Motor neuron (in vitro differentiated cells): ENCODE measurements around the gene SLK. TPM values are rescaled to one million over a fixed set of nuclear protein-coding genes. Genes with fewer than 3 reads are reported as not detected.
A peak's percentile ranks its signal among the peaks of the same experiment; 100 is the strongest.

ENCODE experiments used
- ATAC-seq, 8 experiments: fragments of 200-7000 bp; cut with Tn5 transposase; replicated peaks in 6 of 8; 2 replicates each; pipeline ENCODE4 v1.8.0; 2021; ENCODE audit warnings: mild to moderate bottlenecking in 8 of 8, moderate library complexity in 8 of 8
- H3K27ac ChIP-seq, 2 donors: fragments of 250-450 bp; sonication (Bioruptor Pico); 2 replicates each; pipeline ENCODE4 v1.9.0; 2021; ENCODE audit warnings: antibody characterized with exemption in 2 of 2, mild to moderate bottlenecking in 2 of 2, moderate library complexity in 1 of 2
- H3K4me1 ChIP-seq, 2 donors: fragments of 250-450 bp; sonication (Bioruptor Pico); replicated peaks in 1 of 2; 2 replicates each; pipeline ENCODE4 v1.6.1; 2021; ENCODE audit warnings: antibody characterized with exemption in 2 of 2, mild to moderate bottlenecking in 2 of 2, moderate library complexity in 1 of 2
- H3K4me3 ChIP-seq, 5 donors: fragments of 250-450 bp; sonication (Bioruptor Pico); 2 replicates each; pipeline ENCODE4 v1.9.0; 2021; ENCODE audit warnings: antibody characterized with exemption in 5 of 5, mild to moderate bottlenecking in 5 of 5, moderate library complexity in 4 of 5
- WGBS, 10 experiments: fragments of 450-650 bp; shearing (Covaris generic); methylation state at CpG; one replicate each; pipeline ENCODE4 v1.0.0; 2022; 5-methylcytosine and 5-hydroxymethylcytosine counted together
- in situ Hi-C, 9 experiments: fragments of 400-800 bp; cut with MboI; loops; one replicate each; pipeline ENCODE4 v1.15.0; 2021; ENCODE audit warnings: low sequenced_read_pairs in 9 of 9, low pct_unique_long_range_greater_than_20kb in 2 of 9; ENCODE audit not compliant: unreplicated experiment in 9 of 9
- total RNA-seq, 8 experiments: library from RNA; unstranded; fragments of 300-600 nt; gene quantifications; 2 replicates each; pipeline versions ENCODE4 v1.2.3 to v1.2.4, GENCODE V29; 2022

The SLK gene
- total RNA-seq, 8 experiments from 2014 or later: 15.1 to 82.9 (median 28.8) TPM

DNA sequence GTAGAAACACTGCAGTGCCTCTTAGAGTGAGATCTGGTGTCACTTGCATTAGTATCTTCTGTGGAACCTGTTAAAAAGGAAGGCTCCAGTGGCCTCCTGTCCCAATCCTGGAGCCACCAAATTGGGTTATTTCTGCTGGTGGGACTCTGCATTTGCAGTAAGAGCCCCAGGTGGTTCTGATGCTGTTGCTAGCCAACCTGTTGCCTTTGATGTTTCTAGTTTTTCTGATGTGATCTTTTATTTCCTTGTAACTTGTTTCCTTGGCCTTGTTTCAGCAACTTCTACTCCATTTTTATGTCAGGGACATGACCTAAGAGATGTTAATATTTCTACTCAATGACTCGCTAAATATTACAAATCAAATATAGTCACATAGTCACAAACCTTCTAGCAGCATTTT is 36.5 kb upstream of the SLK start:
- WGBS, 10 experiments: 80 to 100% (median 100%) methylated on average over 1 of the region's 1 CpG; no CpG with 5 or more reads in 5 of the 10 experiments
- in situ Hi-C loops: no loop called here
- ATAC-seq: no peak
- Histone ChIP-seq H3K4me1 (peaks cover 10 to 29% of the 10 kb centered on the region in 2 donors), H3K27ac (no peak overlapping the region), H3K4me3 (no peak overlapping the region)

DNA sequence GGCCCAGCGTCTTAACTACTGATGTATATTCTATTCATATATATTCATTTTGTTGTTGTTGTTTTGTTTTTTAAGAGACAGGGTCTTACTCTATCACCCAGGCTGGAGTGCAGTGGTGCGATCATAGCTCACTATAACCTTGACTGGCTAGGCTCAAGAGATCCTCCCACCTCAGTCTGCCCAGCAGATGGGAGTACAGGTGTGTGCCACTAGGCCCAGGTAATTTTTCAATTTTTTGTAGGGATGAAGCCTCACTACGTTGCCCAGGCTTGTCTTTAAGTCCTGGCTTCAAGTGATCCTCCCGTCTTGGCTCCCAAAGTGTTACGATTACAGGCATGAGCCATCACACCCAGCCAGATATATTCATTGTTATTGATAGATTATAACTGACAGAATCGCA is 36.1 kb upstream of the SLK start:
- Histone ChIP-seq H3K4me3 (no peak overlapping the region), H3K4me1 (peaks cover 10 to 29% of the 10 kb centered on the region in 2 donors), H3K27ac (no peak overlapping the region)
- no peak for ATAC-seq
- in situ Hi-C loops: no loop called here
- 80 to 100% (median 98%) methylated on average over 1 to 6 of the region's 6 CpGs; no CpG with 5 or more reads in 2 of the 10 experiments for WGBS, 10 experiments

DNA sequence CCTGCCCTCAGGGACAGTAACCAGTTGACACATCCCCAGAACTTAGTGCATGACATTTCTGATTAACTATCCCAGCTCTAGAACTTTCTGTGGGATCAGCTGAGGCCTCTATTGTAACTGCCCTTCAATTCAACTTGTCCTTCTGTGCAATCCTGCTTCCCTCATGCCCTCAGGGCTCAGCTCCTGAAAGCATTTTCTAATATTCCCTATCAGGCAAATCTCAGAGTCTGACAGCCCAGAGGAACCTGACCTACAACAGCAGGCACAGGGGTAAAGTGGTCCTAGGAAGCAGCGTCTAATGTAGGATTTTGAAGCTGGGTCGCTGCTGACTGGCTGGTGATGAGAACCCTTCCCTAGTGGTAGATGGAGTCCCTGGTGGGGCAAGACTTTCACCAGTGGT is 35.3 kb upstream of the SLK start:
- in situ Hi-C loops: no loop called here
- ATAC-seq: no peak
- Histone ChIP-seq H3K4me3 (no peak overlapping the region), H3K4me1 (peaks cover 10 to 29% of the 10 kb centered on the region in 2 donors), H3K27ac (no peak overlapping the region)
- WGBS, 10 experiments: 100% methylated on average over 1 to 2 of the region's 2 CpGs; no CpG with 5 or more reads in 6 of the 10 experiments

DNA sequence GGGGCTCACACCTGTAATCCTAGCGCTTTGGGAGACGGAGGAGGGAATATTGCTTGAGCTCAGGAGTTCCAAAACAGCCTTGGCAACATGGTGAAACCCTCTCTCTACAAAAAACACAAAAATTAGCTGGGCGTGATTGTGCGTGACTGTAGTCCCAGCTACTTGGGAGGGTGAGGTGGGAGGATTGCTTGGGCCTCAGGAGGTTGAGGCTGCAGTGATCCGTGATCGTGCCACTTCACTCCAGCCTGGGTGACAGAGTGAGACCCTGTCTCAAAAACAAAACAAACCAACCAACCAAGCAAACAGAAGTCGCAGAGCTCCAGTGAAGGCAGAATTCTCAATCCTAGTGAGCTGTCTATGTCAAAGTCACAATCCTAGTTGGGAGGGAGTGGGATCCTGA is 34.7 kb upstream of the SLK start:
- Histone ChIP-seq H3K4me3 (no peak overlapping the region), H3K4me1 (peaks cover 10 to 29% of the 10 kb centered on the region in 2 donors), H3K27ac (no peak overlapping the region)
- 93 to 100% (median 100%) methylated on average over 1 to 3 of the region's 7 CpGs; no CpG with 5 or more reads in 3 of the 10 experiments for WGBS, 10 experiments
- in situ Hi-C loops: no loop called here
- no peak for ATAC-seq

DNA sequence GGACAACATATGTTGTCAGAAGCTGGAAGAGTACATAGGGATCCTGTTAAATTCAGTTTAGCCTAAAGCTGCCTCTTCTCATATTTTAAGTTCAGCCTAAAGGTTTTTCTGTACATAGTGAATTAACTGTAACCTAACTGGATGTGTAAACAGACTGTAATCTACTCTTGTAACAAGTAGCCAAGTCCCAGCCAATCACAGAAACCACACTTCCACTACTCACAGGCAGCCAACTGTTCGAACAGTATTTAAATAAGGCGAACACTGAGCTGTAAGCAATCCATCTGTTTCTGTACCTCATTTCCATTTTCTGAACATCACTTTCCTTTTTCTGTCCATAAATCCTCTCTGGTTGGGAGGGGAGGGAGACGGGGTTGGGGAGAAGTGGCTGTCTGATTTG is 34.0 kb upstream of the SLK start:
- H3K27ac ChIP-seq: no peak overlapping the region
- ATAC-seq: peak in 2 of 8 experiments; percentile 36 to 44
- peaks cover 10 to 29% of the 10 kb centered on the region in 2 donors for H3K4me1 ChIP-seq
- in situ Hi-C loops: no loop called here
- 32 to 80% (median 33%) methylated on average over 1 to 3 of the region's 3 CpGs; no CpG with 5 or more reads in 5 of the 10 experiments for WGBS, 10 experiments
- H3K4me3 ChIP-seq: no peak overlapping the region

DNA sequence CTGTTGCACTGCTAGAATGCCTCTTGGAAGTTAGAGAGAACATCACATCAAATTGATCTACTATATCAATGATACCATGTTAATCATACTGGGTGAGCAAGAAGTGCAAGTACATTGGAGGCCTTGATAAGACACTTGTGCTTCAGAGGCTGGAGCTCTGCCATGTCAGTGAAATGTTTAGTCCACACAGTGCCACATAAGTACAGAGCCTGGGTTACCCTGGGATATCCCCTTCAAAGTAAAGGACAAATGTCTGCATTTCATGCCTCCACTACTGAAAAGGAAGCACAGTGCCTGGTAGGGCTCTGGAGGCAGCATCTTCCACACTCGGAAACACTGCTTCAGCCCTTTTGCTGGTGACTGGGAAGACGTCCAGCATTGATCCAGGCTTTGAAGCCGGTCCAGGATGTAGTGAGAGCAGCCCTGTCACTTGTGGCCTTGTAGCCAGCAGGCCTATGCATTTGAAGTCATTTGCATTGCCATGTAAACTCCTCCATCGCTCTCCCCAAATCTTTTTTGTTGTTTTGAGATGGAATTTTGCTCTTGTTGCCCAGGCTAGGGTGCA is 33.3 kb upstream of the SLK start:
- 60 to 85% (median 77%) methylated on average over 1 to 4 of the region's 4 CpGs; no CpG with 5 or more reads in 6 of the 10 experiments for WGBS, 10 experiments
- no peak for ATAC-seq
- Histone ChIP-seq H3K4me1 (peaks cover 10 to 23% of the 10 kb centered on the region in 2 donors), H3K27ac (no peak overlapping the region), H3K4me3 (no peak overlapping the region)
- in situ Hi-C loops: no loop called here

DNA sequence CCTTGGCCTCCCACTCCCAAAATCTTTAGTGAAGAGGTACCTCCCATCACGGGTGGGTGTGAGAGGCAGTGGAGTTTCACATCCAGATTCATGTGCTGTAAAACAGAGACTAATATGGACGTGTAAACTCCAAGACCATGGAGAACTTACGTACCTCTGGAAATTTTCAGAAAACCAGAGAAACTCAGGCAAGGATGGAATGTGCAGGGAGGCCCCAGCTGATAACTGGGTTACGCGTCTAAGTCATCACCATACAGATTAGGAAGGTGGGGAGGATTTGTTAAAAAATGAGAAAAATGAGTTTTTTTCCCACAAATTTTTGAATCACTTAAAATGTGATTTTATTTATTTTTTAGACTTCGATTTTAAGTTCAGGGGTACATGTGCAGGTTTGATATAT is 32.6 kb upstream of the SLK start:
- H3K4me1 ChIP-seq: peaks cover 10 to 17% of the 10 kb centered on the region in 2 donors
- in situ Hi-C loops: no loop called here
- 54 to 100% (median 87%) methylated on average over 1 to 6 of the region's 6 CpGs for WGBS, 10 experiments
- no peak for ATAC-seq
- no peak overlapping the region for H3K27ac ChIP-seq
- no peak overlapping the region for H3K4me3 ChIP-seq

DNA sequence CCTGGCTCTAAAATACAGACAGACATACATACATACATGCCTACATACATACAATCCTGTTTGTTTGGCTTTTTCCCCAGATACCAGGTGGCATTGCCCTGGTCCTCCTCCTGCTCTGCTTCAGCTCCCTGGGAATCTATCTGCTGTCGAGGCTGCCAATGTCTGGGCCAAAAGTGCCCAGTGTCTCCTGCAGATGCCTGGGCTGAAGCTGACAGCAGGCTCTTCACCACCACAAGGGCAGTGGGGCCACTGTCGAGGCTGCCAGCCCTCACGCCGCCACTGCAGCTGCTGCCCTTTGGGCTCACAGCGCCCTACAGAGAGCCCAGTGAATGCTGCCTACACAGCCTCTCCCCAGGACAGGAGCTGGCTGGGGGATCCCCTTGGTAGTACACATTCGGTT is 30.9 kb upstream of the SLK start:
- in situ Hi-C loops: no loop called here
- no peak overlapping the region for H3K4me3 ChIP-seq
- WGBS, 10 experiments: 29 to 100% (median 87%) methylated on average over 1 to 4 of the region's 6 CpGs; no CpG with 5 or more reads in 2 of the 10 experiments
- peaks cover 4 to 11% of the 10 kb centered on the region in 2 donors for H3K4me1 ChIP-seq
- no peak overlapping the region for H3K27ac ChIP-seq
- no peak for ATAC-seq

DNA sequence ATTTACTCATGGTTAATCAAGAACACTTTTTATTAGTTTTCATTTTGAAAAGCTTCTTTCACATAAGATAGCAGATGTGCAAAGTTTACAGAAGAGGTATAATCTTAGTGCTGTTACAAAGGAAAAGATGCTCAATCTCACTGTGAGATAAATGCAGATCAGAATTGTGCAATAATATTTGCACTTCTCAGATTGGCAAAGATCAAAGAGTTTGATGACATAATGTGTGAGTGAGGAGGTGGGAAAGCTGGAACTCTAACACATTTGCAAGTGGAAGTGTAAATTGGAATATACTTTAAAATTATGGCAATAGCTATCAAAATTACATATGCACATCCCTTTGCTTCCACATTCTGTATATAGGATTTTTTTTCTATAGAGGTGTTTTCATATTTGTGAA is 27.4 kb upstream of the SLK start:
- H3K4me1 ChIP-seq: no peaks in the 10 kb centered on the region
- H3K27ac ChIP-seq: no peak overlapping the region
- in situ Hi-C loops: no loop called here
- H3K4me3 ChIP-seq: no peak overlapping the region
- ATAC-seq: no peak

DNA sequence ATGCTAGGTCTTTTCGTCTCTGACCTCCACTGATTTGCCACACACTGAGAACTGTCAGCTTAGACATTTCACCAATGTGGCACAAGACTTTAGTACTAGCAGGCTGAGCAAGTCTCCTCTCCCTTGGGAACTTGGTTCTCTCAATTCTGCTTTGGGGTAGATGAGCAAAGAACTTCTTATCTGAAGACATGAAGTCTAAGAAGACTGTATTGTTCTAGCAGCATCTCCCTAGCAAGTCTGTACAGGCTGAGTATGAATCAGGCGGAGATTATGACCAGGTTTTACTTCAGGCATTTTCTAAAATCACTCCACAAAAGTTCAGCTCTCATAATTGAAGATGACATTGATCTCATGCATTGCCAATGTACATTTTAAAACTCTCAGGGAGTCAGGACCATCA is 25.1 kb upstream of the SLK start:
- Histone ChIP-seq H3K4me1 (no peaks in the 10 kb centered on the region), H3K27ac (no peak overlapping the region), H3K4me3 (no peak overlapping the region)
- ATAC-seq: no peak
- in situ Hi-C loops: no loop called here
- WGBS, 10 experiments: 33 to 100% (median 80%) methylated on average over 1 to 2 of the region's 2 CpGs; no CpG with 5 or more reads in 1 of the 10 experiments

DNA sequence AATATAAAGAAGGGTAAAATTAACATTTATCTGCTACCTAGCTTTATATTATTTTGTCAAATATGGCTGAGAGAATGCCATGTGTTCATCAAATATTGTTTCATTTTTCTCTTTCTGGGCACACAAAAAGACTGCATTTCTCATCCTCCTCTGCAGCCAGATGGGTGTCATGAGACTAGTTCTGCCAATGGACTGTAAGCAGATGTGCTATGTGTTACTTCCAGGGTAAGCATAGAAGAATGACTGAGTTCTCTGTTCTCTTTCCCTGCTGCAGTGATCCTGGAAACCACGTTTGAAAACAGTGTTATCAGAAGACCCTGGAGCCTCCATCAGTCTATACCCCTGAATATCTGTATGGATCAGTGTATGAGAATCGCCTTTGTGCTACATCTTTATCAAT is 24.1 kb upstream of the SLK start:
- no peak for ATAC-seq
- in situ Hi-C loops: no loop called here
- 0 to 100% (median 63%) methylated on average over 1 to 2 of the region's 2 CpGs; no CpG with 5 or more reads in 3 of the 10 experiments for WGBS, 10 experiments
- Histone ChIP-seq H3K27ac (no peak overlapping the region), H3K4me1 (no peaks in the 10 kb centered on the region), H3K4me3 (no peak overlapping the region)

DNA sequence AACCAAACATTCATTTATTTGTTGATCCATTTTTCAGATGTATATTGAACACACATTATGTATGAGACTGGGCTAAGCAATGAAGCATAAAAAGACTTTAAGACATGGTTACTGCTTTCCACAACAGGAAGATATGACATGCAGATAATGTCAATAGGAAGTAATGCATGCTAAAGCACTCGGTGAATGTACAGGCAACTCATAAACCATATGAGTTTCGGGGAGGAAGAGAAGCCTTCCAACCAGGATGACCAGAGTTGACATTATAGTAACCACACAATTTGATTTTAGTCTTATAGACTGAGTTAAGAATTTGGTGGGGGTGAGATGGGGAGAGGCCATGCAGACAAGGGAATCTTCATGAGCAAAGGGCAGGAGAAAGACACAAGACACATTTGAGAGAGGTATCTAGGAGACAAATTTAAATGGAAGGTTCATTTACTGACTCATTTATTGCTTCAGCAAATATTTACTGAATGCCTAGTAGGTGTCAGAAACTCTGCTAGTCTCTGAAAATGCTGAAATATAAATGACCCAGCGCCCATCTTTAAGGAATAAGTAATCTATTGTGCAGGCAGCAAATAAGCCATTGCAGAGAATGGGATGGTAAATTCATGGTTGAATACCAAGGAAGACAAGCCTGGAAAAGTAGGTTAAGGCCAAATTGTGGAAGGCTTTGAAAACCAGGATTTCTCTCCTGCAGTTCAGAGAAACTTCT is 19.0 kb upstream of the SLK start:
- H3K27ac ChIP-seq: no peak overlapping the region
- H3K4me1 ChIP-seq: no peaks in the 10 kb centered on the region
- WGBS, 10 experiments: 76 to 100% (median 88%) methylated on average over 1 to 3 of the region's 3 CpGs
- ATAC-seq: peak in 1 of 8 experiments; percentile 79
- H3K4me3 ChIP-seq: no peak overlapping the region
- in situ Hi-C loops: no loop called here

DNA sequence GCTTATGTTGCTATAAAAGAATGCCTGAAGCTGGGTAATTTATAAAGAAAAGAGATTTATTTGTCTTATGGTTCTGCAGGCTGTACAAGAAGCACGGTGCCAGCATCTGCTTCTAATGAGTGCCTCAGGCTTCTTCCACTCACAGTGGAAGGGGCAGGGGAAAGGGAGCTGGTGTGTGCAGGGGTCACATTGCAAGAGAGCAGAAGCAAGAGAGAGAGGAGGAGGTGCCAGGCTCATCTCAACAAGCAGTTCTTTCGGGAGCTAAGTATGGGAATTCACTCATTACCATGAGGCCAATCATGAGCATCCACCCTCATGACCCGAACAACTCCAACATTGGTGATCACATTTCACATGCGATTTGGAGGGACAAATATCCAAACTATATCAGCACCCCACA is 17.2 kb upstream of the SLK start:
- peak in 1 of 8 experiments; percentile 49 for ATAC-seq
- in situ Hi-C loops: no loop called here
- no peak overlapping the region for H3K4me3 ChIP-seq
- no peak overlapping the region for H3K27ac ChIP-seq
- no peaks in the 10 kb centered on the region for H3K4me1 ChIP-seq
- WGBS, 10 experiments: 38 to 100% (median 78%) methylated on average over 1 to 4 of the region's 4 CpGs; no CpG with 5 or more reads in 2 of the 10 experiments

DNA sequence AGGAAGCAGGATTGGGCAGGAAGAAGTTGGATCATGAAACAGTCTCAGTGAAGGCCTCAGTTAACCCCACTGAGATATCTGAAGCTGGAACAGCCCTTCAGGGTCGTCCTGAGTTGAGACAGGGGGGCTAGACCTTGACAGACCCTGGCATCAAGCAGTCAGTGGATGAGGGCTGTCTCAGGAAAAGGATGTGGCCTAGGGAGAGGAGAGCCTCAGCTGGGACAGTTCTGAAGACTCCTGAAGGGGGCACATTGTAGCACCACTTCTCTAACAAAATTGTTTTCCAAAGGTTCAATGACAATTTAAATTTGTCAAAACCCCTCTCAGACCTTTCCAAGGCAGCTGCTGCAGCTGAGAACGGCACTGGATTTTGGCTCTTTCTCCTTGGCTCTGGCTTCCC is 15.8 kb upstream of the SLK start:
- no peak for ATAC-seq
- Histone ChIP-seq H3K4me1 (no peaks in the 10 kb centered on the region), H3K27ac (no peak overlapping the region), H3K4me3 (no peak overlapping the region)
- 14 to 100% (median 63%) methylated on average over 1 to 2 of the region's 2 CpGs; no CpG with 5 or more reads in 2 of the 10 experiments for WGBS, 10 experiments
- in situ Hi-C loops: no loop called here
